Measurements from ENCODE around the gene RETREG1.

GRCh38 chr5:16549491-16550206, 67.1 kb downstream of the RETREG1 start:
- TF ChIP-seq CTCF (IDR thresholded peaks at IDR 0.05) (no peak), SMC3 (IDR thresholded peaks at IDR 0.05; ENCODE audit: low read depth, low read length) (no peak), REST (IDR thresholded peaks at IDR 0.05; ENCODE audit: low read depth, low read length) (no peak), ELF1 (IDR thresholded peaks at IDR 0.05) (no peak), NRF1 (IDR thresholded peaks at IDR 0.05; ENCODE audit: low read depth, low read length) (no peak), EP300 (IDR thresholded peaks at IDR 0.05; ENCODE audit: borderline replicate concordance in 1 of 2, low read depth in 1 of 2, low read length in 1 of 2) (no peak), TCF12 (IDR thresholded peaks at IDR 0.05) (no peak)

All from SK-N-SH (cell line).